Colonic mucosa (tissue), 4 donors: Measurements from ENCODE around the gene KRT85. TPM values are rescaled to one million over a fixed set of nuclear protein-coding genes. Genes with fewer than 3 reads are reported as not detected.
A peak's percentile ranks its signal among the peaks of the same experiment; 100 is the strongest.

Source experiments
- DNase-seq: peaks from one replicate; pipeline ENCODE4 v3.0.0-alpha.2; 2020
- H3K27ac ChIP-seq: fragments of 200-600 bp; one replicate; pipeline ENCODE4 v1.8.0; 2021
- H3K27me3 ChIP-seq: fragments of 200-600 bp; one replicate; pipeline ENCODE4 v1.8.0; 2021
- H3K36me3 ChIP-seq: fragments of 200-600 bp; one replicate; pipeline ENCODE4 v1.8.0; 2021
- H3K4me1 ChIP-seq: fragments of 200-600 bp; one replicate; pipeline ENCODE4 v1.8.0; 2021; ENCODE audit warnings: mild to moderate bottlenecking
- H3K4me3 ChIP-seq: fragments of 200-600 bp; one replicate; pipeline ENCODE4 v1.8.0; 2021
- H3K9ac ChIP-seq, 2 donors: one replicate each; pipeline ENCODE4 v1.7.0; 2013; ENCODE audit warnings: control low read depth in 2 of 2, low read depth in 2 of 2, low read length in 2 of 2
- H3K9me3 ChIP-seq: fragments of 200-600 bp; one replicate; pipeline ENCODE4 v1.8.0; 2021
- intact Hi-C: fragments of 100-400 bp; cut with DNase I; formaldehyde crosslinking; loops from one replicate; pipeline ENCODE4 v1.14.1; 2022
- total RNA-seq, 2 donors: library from RNA; stranded (reverse); fragmentation: NEBNext Ultra II Directional in 1 of 2; extraction: Animal tissue kit (Norgen Biotek cat#: 25700) in 1 of 2; gene quantifications; one replicate each; pipeline ENCODE4 v1.2.1, GENCODE V29; 2021
- TF ChIP-seq, protein P1 (sequence below): fragments of 200-600 bp; IDR thresholded peaks from one replicate; pipeline ENCODE4 v1.8.0; 2022; ENCODE audit warnings: antibody characterized with exemption, mild to moderate bottlenecking
- donor health status: healthy.
- donor health status: DM: no; HTN: no; CAD: no.
- donor health status: DM: no; HTN: no; CAD: no.

KRT85 gene
- total RNA-seq, 2 donors from 2014 or later = not detected

- no peak for DNase-seq
- H3K4me1 ChIP-seq = no peaks in the 10 kb centered on the region
- no peaks in the 10 kb centered on the region for H3K27me3 ChIP-seq
- no peak overlapping the region for H3K27ac ChIP-seq
- no peaks in the 10 kb centered on the region for H3K9me3 ChIP-seq
- TF ChIP-seq, protein P1, sequence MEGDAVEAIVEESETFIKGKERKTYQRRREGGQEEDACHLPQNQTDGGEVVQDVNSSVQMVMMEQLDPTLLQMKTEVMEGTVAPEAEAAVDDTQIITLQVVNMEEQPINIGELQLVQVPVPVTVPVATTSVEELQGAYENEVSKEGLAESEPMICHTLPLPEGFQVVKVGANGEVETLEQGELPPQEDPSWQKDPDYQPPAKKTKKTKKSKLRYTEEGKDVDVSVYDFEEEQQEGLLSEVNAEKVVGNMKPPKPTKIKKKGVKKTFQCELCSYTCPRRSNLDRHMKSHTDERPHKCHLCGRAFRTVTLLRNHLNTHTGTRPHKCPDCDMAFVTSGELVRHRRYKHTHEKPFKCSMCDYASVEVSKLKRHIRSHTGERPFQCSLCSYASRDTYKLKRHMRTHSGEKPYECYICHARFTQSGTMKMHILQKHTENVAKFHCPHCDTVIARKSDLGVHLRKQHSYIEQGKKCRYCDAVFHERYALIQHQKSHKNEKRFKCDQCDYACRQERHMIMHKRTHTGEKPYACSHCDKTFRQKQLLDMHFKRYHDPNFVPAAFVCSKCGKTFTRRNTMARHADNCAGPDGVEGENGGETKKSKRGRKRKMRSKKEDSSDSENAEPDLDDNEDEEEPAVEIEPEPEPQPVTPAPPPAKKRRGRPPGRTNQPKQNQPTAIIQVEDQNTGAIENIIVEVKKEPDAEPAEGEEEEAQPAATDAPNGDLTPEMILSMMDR = no peak
- H3K4me3 ChIP-seq = no peak overlapping the region
- no peak overlapping the region for H3K9ac ChIP-seq
- H3K36me3 ChIP-seq = no peaks in the 10 kb centered on the region
- intact Hi-C loops = loop anchor here (5.0 to 10.0 kb wide), 3 partner anchors 211 to 603 kb away; no protein-coding TSS in a partner anchor
Measured at GRCh38 chr12:52371716-52372115, 4.4 kb upstream of the KRT85 start.

DNA sequence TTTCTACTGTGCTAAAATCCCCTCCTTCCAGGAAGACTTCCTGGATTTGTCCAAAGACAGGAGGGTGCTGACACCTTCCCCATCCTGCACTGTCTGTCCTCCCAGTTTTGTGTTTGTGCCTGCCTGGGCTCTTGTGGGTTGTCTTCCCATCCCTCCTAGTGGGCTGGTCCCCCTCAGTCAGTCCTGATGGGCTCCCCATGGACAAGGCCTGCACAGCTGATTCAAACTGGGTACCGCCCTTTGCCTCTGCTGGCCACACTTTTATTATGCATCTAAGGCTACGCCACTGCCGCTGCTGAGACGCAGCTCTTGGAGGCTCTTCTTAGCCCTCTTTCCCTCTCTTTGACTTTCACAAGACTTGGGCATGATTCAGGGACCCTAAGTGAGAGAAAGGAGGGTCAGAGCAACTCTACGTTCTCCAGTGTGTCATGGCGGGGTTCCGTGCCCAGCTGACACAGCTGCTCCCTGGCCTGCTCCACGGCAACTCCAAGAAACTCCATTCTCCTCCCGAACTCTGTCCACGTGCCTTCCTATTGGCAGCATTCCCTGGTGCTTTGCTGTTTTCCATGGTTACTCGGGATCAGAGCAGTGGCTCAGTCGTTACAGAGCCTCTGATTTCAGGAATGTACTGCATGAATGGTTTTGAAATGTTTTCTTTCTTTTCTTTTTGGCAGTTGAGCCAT lies 3.8 kb upstream of the KRT85 start:
- H3K36me3 ChIP-seq = no peaks in the 10 kb centered on the region
- no peak overlapping the region for H3K9ac ChIP-seq
- H3K9me3 ChIP-seq = no peaks in the 10 kb centered on the region
- no peaks in the 10 kb centered on the region for H3K4me1 ChIP-seq
- H3K27me3 ChIP-seq = no peaks in the 10 kb centered on the region
- intact Hi-C loops = loop anchor here (5.0 to 10.0 kb wide), 3 partner anchors 211 to 604 kb away; no protein-coding TSS in a partner anchor
- no peak overlapping the region for H3K4me3 ChIP-seq
- TF ChIP-seq, protein P1 = no peak
- no peak overlapping the region for H3K27ac ChIP-seq
- peak; percentile 49 for DNase-seq

GRCh38 chr12:52369809-52370208 lies 2.5 kb upstream of the KRT85 start:
- no peak overlapping the region for H3K4me3 ChIP-seq
- intact Hi-C loops = loop anchor here (5.0 to 10.0 kb wide), 3 partner anchors 212 to 605 kb away; no protein-coding TSS in a partner anchor
- H3K27me3 ChIP-seq = no peaks in the 10 kb centered on the region
- no peaks in the 10 kb centered on the region for H3K4me1 ChIP-seq
- no peaks in the 10 kb centered on the region for H3K36me3 ChIP-seq
- H3K9me3 ChIP-seq = no peaks in the 10 kb centered on the region
- H3K27ac ChIP-seq = no peak overlapping the region
- no peak for DNase-seq
- TF ChIP-seq, protein P1 = no peak
- no peak overlapping the region for H3K9ac ChIP-seq

- DNase-seq = no peak
- TF ChIP-seq, protein P1 = no peak
- H3K9me3 ChIP-seq = no peaks in the 10 kb centered on the region
- H3K27ac ChIP-seq = no peak overlapping the region
- H3K36me3 ChIP-seq = no peaks in the 10 kb centered on the region
- no peak overlapping the region for H3K9ac ChIP-seq
- intact Hi-C loops = no loop called here
- H3K27me3 ChIP-seq = no peaks in the 10 kb centered on the region
- no peak overlapping the region for H3K4me3 ChIP-seq
- H3K4me1 ChIP-seq = no peaks in the 10 kb centered on the region
Measured at GRCh38 chr12:52369211-52369610, 1.9 kb upstream of the KRT85 start.

GRCh38 chr12:52368508-52368907 lies 1.2 kb upstream of the KRT85 start:
- H3K27ac ChIP-seq = no peak overlapping the region
- H3K36me3 ChIP-seq = no peaks in the 10 kb centered on the region
- no peaks in the 10 kb centered on the region for H3K9me3 ChIP-seq
- TF ChIP-seq, protein P1 = no peak
- H3K27me3 ChIP-seq = no peaks in the 10 kb centered on the region
- no peaks in the 10 kb centered on the region for H3K4me1 ChIP-seq
- no peak overlapping the region for H3K9ac ChIP-seq
- no peak overlapping the region for H3K4me3 ChIP-seq
- intact Hi-C loops = no loop called here
- no peak for DNase-seq
